Activated T-helper 1 cell treated with Interleukin-2 at 50 U/mL for 16 hours (primary cell): ENCODE results near the gene SIPA1.
"Not testable (repeated sequence)": the region's sequence is repeated elsewhere in the genome, so short reads cannot be mapped to it uniquely, and the experiment has no call there.

Source experiments
- DNase-seq: peaks from one replicate; pipeline ENCODE4 v3.0.0-alpha.2; 2020; ENCODE audit warnings: low read depth

SIPA1 gene

GRCh38 chr11:65658174-65659021 is 20.5 kb downstream of the SIPA1 start:
- DNase-seq, result no peak

DNA sequence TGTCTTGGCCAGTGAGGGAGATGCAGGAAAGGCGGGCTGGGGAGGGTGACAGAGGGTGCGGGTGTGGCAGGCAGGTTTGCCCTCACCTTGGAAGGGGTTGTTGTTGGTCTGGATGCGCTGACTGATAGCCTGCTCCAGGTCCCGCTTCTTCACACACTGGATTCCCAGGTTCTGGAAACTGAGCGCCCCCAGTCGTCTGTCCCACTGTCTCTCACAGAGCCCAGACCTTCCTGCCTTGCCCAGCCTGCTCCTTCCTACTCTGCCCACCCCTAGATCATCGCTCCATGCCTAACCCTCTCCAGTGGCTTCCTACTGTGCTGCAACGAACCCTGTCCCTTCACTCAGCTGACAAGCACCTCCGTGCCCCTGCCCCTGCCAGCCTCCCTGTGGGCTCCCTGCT is 22.1 kb downstream of the SIPA1 start:
- DNase-seq, result no peak

DNA sequence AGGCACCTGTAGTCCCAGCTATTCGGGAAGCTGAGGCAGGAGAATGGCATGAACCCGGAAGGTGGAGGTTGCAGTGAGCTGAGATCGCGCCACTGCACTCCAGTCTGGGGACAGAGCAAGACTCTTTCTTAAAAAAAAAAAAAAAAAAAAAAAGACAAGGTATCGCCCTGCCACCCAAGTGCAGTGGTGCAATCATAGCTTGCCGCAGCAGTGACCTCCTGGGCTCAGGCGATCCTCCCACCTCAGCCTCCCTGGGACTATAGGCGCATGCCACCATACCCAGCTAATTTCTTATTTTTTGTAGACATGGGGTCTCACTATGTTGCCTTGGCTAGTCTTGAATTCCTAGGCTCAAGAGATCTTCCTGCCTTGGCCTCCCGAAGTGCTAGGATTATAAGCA is 23.0 kb downstream of the SIPA1 start:
- not testable (repeated sequence) for DNase-seq

GRCh38 chr11:65661599-65662246 is 23.8 kb downstream of the SIPA1 start:
- no peak for DNase-seq

- DNase-seq, result no peak
These were observed 24.4 kb downstream of the SIPA1 start for GRCh38 chr11:65662247-65662798.

DNA sequence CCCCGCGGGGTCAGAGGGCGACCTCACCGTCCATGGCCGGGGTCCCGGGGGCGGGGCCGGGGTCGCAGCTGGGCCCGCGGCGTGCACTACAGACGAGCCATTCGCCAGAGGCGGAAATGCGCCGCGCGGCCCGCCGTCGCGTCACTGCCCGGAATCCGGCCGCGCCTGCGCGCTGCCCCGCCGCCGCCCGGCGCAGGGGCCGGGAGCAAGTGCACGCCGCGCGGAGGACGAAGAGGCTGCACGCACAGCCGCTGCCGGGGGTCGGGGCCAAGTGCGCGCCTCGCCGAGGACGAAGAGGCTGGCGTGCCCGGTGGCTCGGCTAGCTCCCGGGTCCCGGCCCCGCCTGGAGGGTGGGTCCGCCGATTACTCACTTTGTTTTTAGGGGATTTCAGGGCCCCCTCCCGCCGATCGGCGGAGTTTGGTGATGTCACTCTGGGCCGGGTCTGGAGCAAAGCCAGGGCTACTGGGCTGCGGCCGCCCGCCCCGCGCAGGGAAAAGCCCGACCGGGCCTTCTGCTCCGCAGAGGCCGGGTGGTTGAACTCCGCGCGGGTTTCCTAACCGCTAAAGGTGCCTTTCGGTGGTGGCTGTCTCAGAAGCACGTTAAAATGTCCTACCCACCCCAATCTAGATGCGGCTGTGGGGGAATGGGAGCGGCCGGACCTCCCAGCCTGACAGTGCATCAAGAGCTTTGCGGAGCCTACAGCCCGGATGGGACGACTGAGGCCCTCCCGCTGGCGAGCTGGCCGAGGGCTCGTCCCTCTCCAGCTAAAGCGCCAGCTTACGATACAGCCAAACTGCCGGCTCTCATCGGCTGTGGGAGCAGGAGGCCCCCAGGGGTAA is 25.1 kb downstream of the SIPA1 start, which contains the start of gene RELA:
Gene RELA, minus strand, starts transcription at position 118 of the 840 bp plus-strand sequence. Its CDS starts 84 bp downstream, at position 34.
- DNase-seq, result peak; percentile 87

GRCh38 chr11:65663639-65664200 is 25.8 kb downstream of the SIPA1 start:
- no peak for DNase-seq

- no peak for DNase-seq
These were observed 34.4 kb downstream of the SIPA1 start for GRCh38 chr11:65672180-65672860.

DNA sequence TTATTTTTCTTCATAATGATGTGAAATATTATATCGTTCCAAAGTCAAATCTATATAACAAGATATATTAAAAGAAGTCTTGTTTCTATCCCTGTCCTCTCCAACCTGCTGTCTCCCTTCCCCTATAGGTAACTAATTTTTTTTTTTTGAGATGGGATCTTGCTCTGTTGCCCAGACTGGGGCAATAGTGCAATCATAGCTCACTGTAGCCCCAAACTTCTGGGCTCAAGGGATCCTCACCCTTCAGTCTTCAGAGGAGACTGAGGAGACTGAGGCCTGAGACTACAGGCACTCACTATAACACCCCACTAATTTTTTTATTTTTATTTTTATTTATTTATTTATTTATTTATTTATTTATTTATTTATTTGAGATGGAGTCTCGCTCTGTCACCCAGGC is 35.1 kb downstream of the SIPA1 start:
- DNase-seq, result no peak

DNA sequence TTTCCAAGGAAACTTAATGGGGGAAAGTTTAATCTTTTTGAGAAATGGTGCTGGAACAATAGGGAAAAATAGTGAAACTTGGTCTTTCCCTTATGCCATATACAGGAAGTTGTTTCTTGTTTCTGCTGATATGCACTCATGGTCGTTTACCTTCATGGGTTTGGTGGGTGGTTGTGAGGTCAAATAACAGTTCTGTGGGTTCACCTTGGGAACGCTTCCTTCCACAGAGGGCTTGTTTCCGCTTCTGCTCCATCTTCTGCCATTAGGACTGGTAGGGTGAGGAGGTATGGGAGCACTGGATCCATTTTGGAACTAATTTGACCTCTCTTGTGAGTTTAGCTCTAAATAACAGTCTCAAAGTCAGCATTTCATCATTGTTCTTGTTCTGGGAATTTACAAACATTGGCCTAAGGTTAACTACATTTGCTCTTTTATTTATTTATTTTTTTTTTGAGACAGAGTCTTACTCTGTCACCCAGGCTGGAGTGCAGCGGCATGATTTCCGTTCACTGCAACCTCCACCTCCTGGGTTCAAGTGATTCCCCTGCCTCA is 42.4 kb downstream of the SIPA1 start:
- no peak for DNase-seq

- not testable (repeated sequence) for DNase-seq
These were observed 45.6 kb downstream of the SIPA1 start for GRCh38 chr11:65683480-65683879.

DNA sequence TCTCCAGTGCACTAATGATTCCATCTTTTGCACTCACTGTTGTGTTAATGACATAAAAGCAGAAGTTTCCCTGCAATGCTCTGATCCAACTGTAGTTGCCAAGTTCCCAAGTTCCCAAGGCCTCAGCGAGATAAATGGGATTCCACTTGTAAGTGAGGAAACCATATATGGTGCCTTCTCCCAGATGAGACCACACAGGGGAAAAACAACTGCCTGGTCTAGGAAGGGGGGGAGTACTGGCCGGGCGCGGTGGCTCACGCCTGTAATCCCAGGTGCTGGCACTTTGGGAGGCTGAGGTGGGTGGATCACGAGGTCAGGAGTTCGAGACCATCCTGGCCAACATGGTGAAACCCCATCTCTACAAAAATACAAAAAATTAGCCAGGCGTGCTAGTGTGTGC is 48.1 kb downstream of the SIPA1 start:
- no peak for DNase-seq

DNA sequence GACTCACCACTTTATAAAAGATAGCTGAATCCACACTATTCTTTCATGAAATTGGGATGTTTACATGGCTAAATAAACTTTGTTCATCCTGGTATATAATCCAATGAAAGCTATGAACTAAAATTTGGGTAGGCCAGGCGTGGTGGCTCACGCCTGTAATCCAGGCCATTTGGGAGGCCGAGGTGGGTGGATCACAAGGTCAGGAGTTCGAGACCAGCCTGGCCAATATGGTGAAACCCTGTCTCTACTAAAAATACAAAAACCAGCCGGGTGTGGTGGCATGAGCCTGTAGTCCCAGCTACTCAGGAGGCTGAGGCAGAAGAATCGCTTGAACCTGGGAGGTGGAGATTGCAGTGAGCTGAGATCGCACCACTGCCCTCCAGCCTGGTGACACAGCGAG is 53.9 kb downstream of the SIPA1 start:
- DNase-seq, result not testable (repeated sequence)

DNA sequence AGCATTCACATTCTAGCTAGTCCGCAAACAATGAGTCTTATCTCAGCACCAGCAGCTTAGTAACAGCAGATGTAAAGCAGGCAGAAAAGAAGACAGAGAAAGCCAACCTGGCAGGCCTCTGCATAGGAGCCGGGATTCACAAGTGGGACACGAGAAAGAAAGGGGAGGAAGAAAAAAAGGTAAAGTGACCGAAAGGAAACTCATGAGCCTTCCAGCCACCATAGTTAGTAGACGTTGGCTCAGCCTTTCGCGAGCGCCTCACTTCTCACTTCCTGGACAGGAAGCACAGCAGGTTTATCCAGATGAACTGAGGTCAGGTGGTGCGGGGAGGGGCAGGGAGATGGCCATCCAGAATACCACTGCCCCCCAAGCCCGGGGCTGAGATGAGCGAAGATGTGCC is 54.5 kb downstream of the SIPA1 start:
- DNase-seq, result no peak

DNA sequence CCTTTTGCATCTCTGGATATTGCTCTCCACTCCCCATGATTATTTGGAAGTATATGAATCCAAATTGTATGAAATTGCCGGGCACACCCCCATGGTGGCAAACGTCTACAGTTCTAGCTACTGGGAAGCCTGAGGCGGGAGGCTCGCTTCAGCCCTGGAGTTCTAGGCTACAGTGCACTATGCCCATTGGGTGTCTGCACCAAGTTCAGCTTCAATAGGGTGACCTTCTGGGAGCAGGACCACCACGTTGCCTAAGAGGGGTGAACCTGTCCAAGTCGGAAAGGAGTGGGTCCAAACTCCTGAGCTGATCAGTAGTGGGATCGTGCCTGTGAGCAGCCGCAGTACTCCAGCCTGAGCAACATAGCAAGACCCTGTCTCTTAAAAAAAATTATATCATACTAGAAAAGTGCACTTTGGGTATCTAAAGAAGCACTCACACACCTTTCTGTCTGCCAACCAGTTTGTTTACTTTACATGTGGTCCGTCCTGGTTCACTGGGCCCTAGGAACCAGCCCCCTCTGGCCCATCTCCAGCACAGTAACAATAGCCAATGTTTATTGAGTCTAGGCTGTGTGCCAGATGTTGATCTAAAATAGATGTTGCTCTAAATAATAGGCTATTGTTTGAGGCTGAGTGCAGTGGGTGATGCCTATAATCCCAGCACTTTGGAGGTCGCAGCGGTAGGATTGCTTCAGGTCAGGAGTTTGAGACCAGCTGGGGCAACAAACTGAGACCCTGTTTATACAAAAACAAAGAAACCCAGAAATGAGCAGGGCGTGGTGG is 57.7 kb downstream of the SIPA1 start:
- no peak for DNase-seq

DNA sequence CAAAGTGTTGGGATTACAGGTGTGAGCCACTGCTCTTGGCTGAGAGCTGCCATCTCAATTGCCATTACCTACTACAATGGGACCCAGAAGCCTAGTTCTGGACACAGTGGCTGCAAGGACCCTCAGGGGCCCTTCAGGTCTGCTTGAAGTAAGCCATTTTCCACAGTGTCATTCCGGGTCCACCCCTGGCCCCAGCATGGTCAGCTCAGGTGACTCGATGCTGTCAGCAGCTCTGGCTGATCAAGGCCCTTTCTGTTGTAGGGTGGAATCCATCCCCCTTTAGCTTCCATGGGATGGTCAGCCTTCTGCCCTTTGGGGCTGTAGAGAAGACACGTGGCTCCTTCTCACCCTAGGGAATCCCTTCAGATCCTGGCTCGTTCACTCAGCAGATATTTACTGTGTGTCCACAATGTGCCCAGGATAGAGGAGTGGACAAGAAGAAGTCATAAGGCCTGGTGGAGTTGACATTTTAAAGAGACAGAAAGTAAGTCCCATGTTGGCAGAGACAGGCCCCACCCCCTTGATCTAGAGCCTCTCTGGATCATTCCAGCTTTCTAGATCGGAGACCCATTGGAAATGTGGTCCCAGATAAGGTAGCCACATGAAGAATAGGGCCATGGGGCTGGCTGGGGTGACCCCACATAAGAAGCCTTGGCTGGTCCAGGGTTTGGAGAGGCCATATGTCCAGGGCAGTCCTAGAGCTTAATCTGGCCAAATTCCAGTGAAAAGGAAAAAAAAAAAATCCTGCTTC is 59.1 kb downstream of the SIPA1 start:
- DNase-seq, result no peak

GRCh38 chr11:65698205-65698604 is 60.3 kb downstream of the SIPA1 start:
- no peak for DNase-seq

GRCh38 chr11:65699306-65699705 is 61.4 kb downstream of the SIPA1 start:
- no peak for DNase-seq

DNA sequence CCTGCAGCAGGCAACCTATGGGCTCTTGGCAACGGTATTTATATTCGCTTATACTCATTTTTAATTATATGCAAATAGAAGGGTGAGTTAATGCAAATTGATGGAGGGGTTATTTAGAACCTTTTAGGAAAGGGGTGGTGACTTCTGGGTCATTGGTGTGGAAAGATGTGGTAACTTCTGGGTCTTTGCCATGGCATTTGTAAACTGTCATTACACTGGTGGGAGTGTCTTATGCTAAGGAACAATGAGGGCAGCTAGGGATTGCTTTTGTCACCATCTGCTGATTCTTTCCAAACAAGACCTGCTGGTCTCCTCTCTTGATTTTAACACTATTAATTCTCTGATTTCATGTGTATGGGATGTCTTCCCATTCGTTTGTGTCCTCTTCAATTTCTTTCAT is 62.5 kb downstream of the SIPA1 start:
- DNase-seq, result no peak
